Right hindlimb (tissue), 1 donor: ENCODE results near the gene ZNF749.
A peak's percentile ranks its signal among the peaks of the same experiment; 100 is the strongest.

Source experiments
- DNase-seq: peaks from one replicate; pipeline ENCODE4 v3.0.0-alpha.2; 2018

ZNF749 gene

GRCh38 chr19:57435062-57435978 lies at the start of gene ZNF749:
TSS of gene ZNF749 (plus strand) at chr19:57435325. CDS start at chr19:57435579, 254 bp downstream.
- DNase-seq = peak; percentile 99

DNA sequence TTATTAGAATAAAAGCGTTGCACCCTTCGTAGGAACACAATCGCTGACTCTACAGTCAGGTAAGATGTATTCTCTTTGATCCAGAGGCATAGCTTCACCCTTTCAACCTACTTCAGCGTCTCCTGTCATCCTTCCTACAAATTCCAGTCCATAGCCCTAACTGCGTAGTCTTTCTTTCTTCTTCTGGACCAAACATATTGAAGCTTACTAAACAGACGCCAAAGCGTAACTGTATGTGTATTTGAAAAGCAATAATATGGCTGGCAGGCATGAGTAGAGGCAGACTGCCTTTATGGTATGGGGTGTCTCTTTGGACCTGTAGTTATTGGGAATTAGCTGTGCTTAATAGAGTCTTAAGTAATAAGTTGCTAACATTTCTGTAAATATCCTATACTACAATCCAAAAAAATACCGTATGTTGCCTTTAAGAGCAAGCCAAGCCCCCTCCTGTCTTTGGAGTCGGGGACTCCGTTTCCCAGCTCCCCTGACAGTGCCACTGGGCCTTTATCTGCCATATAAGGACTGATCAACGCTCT lies 45.9 kb upstream of the ZNF749 start:
- DNase-seq = no peak

GRCh38 chr19:57389730-57390598 lies 45.2 kb upstream of the ZNF749 start, which contains the start of gene ZNF548:
TSS of gene ZNF548 (plus strand) at chr19:57389854. CDS start at chr19:57390100, 246 bp downstream.
- DNase-seq = peak; percentile 99

DNA sequence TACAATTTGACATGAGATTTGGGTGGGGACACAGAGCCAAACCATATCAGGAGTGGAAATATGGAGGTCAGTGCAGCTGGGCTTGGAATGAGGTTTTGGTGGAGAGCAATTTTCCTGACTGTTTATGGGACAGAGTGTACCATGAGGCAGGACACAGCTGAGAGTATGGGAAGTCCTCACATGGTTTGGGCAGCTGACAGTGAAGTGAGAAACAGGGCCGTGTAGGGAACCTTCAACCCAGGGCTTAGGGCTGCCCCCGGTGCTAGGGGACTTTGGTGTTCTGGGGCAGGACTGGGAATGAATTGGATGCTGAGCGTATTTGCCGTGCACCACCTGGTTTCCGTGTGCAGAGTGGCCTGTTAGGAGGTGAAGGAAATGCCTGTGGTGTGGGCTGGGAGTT lies 39.4 kb upstream of the ZNF749 start:
- DNase-seq = no peak

DNA sequence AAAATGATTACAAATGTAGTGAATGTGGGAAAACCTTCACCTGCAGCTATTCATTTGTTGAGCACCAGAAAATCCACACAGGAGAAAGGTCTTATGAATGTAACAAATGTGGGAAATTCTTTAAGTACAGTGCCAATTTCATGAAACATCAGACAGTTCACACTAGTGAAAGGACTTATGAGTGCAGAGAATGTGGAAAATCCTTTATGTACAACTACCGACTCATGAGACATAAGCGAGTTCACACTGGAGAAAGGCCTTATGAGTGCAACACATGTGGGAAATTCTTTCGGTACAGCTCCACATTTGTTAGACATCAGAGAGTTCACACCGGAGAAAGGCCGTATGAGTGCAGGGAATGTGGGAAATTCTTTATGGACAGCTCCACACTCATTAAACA lies 36.3 kb upstream of the ZNF749 start:
- no peak for DNase-seq

DNA sequence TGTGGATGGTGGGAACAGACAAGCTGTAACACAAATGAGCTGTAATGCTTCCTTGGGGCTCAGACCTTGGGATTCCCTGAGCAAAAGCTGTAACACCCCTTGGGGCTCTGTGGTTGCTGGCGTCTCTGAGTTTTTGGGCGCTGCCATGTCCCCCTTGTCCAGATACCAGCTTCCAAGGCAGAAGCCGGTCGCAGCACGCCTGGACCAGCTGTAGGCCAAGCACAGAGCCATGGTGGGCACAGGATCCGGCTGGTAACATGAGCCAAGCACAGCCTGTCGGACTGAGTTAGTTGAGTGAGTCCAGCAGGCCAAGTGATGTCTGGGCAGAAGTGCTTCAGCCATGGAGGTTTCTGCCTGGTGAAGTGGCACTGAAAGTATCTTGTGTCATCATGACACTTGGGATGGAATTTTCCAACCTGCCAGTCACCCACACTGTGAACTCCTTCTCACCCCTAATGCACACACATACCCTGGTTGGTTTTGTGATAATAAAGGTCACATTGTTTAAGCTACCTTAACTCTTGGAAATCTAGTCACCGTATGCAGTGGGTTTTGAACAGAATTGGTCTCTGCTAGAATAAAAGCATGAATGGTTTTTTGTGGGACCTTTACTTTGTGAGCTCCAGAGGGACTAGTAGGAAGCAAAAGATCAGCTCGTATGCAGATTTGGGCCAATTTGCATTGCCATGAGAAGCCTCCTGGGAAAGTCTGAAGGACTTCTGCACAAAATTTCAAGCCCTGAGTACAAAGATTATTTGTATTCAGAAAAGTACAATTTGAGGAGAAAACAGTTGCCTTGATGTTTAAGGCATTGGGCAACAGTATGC lies 31.2 kb upstream of the ZNF749 start:
- no peak for DNase-seq

DNA sequence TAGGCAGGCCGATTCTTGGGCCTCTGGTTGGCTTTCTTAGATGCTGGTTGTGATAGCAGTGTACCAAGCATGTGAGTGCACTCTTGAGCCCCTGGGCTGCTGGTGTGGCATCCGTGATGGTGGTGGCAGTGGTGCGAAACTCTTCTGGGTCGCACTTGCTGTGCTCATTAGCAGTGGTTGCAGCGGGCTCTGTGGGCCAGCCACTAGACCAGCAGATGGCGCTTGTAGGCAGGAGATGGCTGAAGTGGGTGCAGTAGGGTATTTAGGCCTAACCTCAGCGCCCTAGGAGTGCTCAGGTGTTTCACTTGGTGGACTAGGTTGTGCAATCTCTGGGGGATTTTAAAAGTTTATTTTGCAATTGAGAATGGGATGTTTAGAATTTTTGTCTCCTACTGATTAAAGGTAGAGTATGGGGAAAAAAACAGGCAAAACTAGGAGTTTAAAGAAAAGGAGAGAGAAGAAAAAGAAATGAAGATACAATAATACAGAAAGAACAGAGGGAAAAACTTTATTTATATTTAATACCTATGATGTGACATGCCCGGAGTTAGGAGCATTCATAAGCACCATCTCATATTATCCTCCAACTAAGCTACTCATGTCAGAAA lies 28.5 kb upstream of the ZNF749 start:
- peak; percentile 58 for DNase-seq

DNA sequence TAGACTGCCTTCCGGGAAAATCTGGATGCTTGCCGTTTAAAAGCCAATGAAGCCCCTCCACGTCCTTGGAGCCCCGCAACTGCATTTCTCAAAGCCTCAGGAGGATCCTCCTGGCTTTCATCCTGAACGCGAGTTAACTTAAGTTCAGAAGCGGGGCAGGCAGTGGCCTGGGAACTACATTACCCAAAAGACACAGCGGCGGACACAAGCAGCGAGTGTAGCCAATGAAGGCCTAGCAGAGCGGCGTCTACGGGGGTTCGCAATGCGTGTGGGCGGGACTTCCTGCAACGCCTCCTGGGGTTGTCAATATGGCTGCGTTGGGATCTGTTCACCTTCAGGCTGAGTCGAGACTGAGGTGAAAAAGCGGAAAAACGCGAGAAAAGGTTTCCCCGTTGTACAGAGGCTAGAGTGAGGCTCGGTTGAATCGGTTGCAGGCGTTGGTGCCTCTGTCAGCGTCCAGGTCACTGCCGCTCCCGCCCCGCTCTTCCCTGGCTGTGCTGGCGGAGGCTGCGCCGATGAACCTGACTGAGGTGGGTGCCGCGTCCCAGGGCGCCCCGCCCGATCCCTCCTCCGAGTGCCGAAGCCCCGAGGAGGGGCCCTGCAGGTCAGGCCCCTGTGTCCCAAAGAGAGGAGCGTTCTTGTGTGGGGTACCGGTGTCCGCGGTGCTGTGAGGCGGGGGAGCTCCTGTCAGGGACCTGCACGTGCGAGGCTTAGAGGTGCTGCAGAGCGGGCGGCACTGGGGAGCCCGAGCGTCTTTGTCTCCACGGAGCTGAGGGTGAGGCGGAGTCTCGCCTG lies 24.1 kb upstream of the ZNF749 start, which contains the start of gene ZNF17:
ZNF17 (plus strand) TSS at position 285 of the 795 bp plus-strand sequence. CDS start 2,455 bp downstream, outside the sequence.
- peak; percentile 96 for DNase-seq

DNA sequence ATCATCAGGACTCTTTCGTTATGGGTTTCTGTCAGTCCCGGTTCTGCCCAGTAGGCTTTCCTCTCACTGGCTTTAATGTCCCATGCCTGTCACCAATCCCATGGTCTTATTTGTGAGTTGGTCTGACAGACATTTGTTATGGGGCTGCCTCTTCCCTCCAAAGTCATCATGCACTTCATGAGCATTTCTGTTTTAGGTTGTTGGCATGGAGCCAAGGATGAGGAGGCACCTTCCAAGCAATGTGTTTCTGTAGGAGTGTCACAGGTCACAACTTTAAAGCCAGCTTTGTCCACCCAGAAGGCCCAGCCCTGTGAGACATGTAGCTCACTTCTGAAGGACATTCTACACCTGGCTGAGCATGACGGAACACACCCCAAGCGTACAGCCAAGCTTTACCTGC lies 15.7 kb upstream of the ZNF749 start:
- DNase-seq = no peak

DNA sequence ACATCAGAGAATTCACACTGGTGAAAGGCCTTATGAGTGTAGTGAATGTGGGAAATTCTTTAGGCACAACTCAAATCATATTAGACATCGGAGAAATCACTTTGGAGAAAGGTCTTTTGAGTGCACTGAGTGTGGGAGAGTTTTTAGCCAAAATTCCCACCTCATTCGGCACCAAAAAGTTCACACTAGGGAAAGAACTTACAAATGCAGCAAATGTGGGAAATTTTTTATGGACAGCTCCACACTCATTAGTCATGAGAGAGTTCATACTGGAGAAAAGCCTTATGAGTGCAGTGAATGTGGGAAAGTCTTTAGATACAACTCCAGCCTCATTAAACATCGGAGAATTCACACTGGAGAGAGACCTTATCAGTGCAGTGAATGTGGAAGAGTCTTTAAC lies 14.1 kb upstream of the ZNF749 start:
- no peak for DNase-seq

- peak; percentile 26 for DNase-seq
Measured at GRCh38 chr19:57434386-57435061, 601 bp upstream of the ZNF749 start.

DNA sequence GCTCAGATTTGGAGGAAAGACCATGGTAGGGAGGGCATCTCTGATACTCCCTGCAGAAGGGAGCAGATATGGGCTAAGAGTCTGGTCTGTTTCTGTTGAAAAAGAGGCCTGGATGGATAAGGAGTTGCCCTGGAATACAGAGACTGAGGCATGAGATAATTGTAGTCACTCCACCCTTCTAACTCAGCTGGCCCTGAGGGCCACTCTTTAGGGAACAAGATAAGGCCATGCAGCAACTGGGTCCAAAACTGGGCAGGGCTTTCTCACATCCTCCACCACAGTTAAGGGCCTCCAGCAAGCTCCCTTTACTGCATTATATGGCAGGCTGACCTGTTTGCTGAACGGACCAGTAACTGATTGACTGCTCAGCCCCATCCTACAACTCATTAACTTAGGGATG lies 1.3 kb downstream of the ZNF749 start:
- no peak for DNase-seq

GRCh38 chr19:57437931-57438330 lies 2.8 kb downstream of the ZNF749 start:
- DNase-seq = no peak

GRCh38 chr19:57438925-57439324 lies 3.8 kb downstream of the ZNF749 start:
- DNase-seq = no peak

- DNase-seq = no peak
Measured at GRCh38 chr19:57441979-57442752, 7.0 kb downstream of the ZNF749 start.

DNA sequence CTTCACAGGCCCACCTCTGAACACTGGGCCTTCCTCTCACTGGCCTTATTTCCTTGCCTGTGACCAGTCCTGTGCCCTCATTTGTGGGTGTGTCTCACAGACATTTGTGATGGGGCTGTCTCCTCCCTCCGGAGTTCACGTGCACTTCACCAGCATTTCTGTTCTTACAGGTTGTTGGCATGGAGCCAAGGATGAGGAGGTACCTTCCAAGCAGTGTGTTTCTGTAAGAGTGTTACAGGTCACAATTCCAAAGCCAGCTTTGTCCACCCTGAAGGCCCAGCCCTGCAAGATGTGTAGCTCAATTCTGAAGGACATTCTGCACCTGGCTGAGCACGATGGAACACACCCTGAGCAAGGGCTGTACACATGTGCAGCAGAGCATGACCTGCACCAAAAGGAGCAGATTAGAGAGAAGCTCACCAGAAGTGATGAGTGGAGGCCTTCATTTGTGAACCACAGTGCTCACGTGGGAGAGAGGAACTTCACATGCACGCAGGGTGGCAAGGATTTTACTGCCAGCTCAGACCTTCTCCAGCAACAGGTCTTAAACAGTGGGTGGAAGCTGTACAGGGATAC lies 8.1 kb downstream of the ZNF749 start:
- DNase-seq = no peak

DNA sequence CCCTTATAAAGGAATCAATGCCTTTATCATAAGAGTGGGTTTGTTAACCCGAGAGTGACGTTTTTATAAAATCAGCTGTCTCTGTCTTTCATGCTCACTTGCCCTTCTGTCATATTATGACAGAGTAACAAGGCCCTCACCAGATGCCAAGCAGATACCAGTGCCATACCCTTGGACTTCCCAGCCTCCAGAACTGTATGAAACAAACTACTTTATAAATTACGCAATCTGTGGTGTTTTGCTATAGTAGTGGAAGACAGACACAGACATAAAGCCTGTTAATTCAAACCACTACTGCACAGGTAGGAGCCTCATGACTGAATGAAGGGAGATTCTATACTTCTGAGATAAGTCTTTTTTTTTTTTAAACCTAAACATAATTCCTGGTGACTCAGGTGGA lies 17.2 kb downstream of the ZNF749 start:
- no peak for DNase-seq

DNA sequence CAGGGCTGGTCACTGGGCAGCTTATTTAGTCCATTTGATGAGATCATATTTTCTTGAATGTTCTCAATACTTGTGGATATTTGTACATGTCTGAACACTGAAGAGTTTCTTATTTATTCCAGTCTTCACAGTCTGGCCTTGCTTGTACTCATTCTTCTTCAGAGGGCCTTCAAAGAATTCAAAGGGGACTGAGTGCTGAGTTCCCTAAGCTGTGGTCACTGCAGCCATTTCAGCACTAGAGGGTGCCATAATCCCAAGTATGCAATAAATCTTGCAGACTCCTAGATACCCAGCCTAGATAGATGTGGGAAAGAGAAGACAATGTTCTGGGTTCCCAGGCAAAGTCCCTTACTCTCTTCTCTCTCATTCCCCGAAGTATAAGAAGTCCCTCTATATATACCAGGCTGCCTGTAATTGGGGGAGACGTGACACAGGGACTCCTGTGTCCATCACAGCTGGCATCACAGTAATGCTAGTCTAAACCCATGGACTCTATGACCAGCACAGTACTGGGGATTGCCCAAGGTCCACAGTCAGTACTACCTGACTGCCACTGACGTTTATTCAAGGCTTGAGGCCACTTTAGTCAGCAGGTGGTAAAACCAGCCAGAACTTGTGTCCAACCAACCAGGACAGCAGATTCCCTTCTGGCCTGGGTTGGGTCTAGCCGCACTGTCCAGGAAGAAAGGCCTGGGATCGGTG lies 30.7 kb downstream of the ZNF749 start:
- no peak for DNase-seq
